Activated effector memory CD4-positive, alpha-beta T cell treated with anti-CD3 and anti-CD28 coated beads, Interleukin-2, amount 50 U/mL, for 16 hours (primary cell): Measurements from ENCODE around the gene FTSJ3.
"Not testable (repeated sequence)": the region's sequence is repeated elsewhere in the genome, so short reads cannot be mapped to it uniquely, and the experiment has no call there.

Experiments used
- DNase-seq: peaks from one replicate; pipeline ENCODE4 v3.0.0-alpha.2; 2020

FTSJ3 gene

GRCh38 chr17:63827801-63828221, 348 bp upstream of the FTSJ3 start:
- DNase-seq, result no peak

GRCh38 chr17:63826468-63827001, 928 bp downstream of the FTSJ3 start:
- DNase-seq, result no peak

- DNase-seq, result no peak
These were observed 3.1 kb downstream of the FTSJ3 start for GRCh38 chr17:63824362-63824761.

- no peak for DNase-seq
These were observed 3.7 kb downstream of the FTSJ3 start for GRCh38 chr17:63823659-63824331.

- no peak for DNase-seq
These were observed 4.9 kb downstream of the FTSJ3 start for GRCh38 chr17:63822537-63822936.

GRCh38 chr17:63821804-63822203, 5.7 kb downstream of the FTSJ3 start:
- no peak for DNase-seq

GRCh38 chr17:63820963-63821561, 6.4 kb downstream of the FTSJ3 start:
- no peak for DNase-seq

- no peak for DNase-seq
These were observed 7.6 kb downstream of the FTSJ3 start for GRCh38 chr17:63819585-63820537.

GRCh38 chr17:63819131-63819530, 8.3 kb downstream of the FTSJ3 start:
- no peak for DNase-seq

- DNase-seq, result no peak
These were observed 9.6 kb downstream of the FTSJ3 start for GRCh38 chr17:63817736-63818385.

- DNase-seq, result no peak
These were observed 10.8 kb downstream of the FTSJ3 start for GRCh38 chr17:63816669-63817068.

GRCh38 chr17:63816123-63816522, 11.3 kb downstream of the FTSJ3 start:
- no peak for DNase-seq

GRCh38 chr17:63809970-63810369, 17.5 kb downstream of the FTSJ3 start:
- no peak for DNase-seq

GRCh38 chr17:63805591-63805990, 21.9 kb downstream of the FTSJ3 start:
- DNase-seq, result no peak

GRCh38 chr17:63804328-63804727, 23.1 kb downstream of the FTSJ3 start:
- DNase-seq, result no peak

- DNase-seq, result no peak
These were observed 26.7 kb downstream of the FTSJ3 start for GRCh38 chr17:63800783-63801182.

GRCh38 chr17:63798572-63799106, 28.8 kb downstream of the FTSJ3 start:
- DNase-seq, result no peak

GRCh38 chr17:63796375-63796774, 31.1 kb downstream of the FTSJ3 start:
- not testable (repeated sequence) for DNase-seq

- no peak for DNase-seq
These were observed 35.3 kb downstream of the FTSJ3 start for GRCh38 chr17:63792055-63792729.

- DNase-seq, result no peak
These were observed 37.4 kb downstream of the FTSJ3 start for GRCh38 chr17:63790057-63790456.

GRCh38 chr17:63786971-63787711, 40.3 kb downstream of the FTSJ3 start:
- DNase-seq, result no peak
